ENCODE data around the gene ZDHHC8. TPM values are rescaled to one million over a fixed set of nuclear protein-coding genes. Genes with fewer than 3 reads are reported as not detected.

Gene ZDHHC8
- polyA plus RNA-seq, 6 donors from 2014 or later, result 0.56 to 4.4 (median 2.5) TPM

DNA sequence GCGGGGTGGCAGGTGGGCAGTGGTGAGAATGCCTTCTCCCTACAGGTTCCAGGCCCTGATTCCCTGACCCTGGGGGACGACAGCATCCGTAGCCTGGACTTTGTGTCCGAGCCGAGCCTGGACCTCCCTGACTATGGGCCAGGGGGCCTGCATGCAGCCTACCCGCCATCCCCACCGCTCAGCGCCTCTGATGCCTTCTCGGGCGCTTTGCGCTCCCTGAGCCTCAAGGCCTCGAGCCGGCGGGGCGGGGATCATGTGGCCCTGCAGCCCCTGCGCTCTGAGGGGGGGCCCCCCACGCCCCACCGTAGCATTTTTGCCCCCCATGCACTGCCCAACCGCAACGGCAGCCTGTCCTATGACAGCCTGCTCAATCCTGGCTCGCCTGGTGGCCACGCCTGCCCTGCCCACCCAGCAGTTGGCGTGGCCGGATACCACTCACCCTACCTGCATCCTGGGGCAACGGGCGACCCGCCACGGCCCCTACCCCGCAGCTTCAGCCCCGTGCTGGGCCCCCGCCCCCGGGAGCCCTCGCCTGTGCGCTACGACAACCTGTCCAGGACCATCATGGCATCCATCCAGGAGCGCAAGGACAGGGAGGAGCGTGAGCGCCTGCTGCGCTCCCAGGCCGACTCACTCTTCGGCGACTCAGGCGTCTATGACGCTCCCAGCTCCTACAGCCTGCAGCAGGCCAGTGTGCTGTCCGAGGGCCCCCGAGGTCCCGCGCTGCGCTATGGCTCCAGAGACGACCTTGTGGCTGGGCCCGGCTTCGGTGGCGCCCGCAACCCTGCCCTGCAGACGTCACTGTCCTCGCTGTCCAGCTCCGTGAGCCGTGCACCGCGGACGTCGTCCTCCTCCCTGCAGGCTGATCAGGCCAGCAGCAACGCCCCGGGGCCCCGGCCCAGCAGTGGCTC, 11.4 kb downstream of the ZDHHC8 start:
- ATAC-seq (ENCODE audit: low read depth in 2 of 2), result no peak
- H3K4me3 Mint-ChIP-seq, result no peak overlapping the region

DNA sequence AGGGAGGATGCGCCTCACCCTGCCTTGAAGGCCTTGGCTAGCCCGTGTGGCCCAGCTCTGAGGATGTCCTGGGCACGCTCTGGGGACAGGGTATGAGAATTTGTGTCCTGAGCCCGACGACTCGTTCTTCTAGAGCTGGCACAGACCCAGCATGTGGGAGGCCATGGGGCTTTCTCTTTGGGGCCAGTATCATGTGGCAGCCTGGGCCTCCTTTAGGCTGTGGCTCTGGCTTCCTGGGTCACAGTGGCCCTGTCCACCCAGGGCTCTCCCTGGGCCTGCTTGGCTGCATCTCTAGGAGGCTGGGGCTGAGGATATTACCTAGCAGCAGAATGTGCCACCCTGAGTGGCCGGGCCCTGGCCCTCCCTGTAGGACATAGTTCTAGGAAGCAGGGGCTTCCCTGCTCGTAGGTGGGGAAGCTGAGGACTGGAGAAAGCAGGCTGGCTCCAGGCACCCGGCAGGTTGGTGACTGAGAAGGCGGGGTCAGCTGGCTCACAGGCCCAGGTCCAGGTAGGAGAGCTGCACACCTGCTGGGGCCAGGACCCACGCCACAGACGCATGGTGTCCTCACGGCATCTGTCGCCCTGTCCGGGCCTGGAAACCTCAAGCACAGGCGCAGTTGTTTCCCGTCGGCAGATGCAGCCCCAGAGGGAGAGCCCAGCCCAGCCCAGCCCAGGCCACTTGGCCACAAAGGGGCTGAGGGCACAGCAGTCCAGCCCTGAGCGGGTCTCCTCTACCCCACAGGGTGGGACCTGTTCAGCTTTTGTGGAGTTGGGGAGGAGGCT, 12.5 kb downstream of the ZDHHC8 start:
- peak overlapping the region in 1 of 6 donors; percentile 19 for H3K27ac Mint-ChIP-seq
- no peaks in the 10 kb centered on the region for H3K36me3 Mint-ChIP-seq
- ATAC-seq (ENCODE audit: low read depth in 2 of 2) (no peak), DNase-seq (no peak)
- H3K9me3 Mint-ChIP-seq, result no peaks in the 10 kb centered on the region
- no peaks in the 10 kb centered on the region for H3K27me3 Mint-ChIP-seq
- H3K4me1 Mint-ChIP-seq, result peaks cover 0 to 16% (median 3%) of the 10 kb centered on the region in 3 donors
- no peak overlapping the region for H3K4me3 Mint-ChIP-seq

More for the DNA sequence above, 11.4 kb downstream of the ZDHHC8 start:
- no peak for DNase-seq
- Mint-ChIP-seq H3K27me3 (no peaks in the 10 kb centered on the region), H3K4me1 (peaks cover 6 to 19% (median 9%) of the 10 kb centered on the region in 3 donors), H3K27ac (no peak overlapping the region), H3K36me3 (no peaks in the 10 kb centered on the region), H3K9me3 (no peaks in the 10 kb centered on the region)

DNA sequence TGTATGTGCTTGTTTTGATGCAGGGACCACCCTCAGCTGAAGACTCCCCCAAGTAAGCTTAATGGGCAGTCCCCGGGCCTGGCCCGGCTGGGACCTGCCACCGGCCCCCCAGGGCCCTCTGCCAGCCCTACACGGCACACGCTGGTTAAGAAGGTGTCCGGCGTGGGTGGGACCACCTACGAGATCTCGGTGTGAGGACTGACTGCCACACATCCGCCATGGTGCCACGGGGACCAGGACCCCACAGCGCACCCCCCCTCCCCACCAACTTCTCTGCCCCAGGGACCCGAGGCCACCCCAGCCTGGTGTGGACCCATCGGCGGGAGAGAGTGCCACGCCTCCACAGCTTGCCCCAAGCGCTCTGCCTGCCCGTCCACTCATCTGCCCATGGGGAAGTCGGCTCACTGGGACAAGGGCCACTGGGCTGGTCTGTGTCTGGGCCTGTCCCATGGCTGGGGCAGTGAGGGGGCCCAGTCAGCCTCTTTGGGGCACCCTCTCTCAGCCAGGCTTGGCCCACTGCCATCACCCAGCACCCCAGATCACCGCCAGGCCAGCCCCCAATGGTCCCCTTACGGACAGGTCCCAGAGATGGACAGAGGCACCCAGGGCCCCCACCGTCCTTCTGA, 13.7 kb downstream of the ZDHHC8 start:
- Mint-ChIP-seq H3K27me3 (no peaks in the 10 kb centered on the region), H3K4me1 (peaks cover 0 to 6% (median 0%) of the 10 kb centered on the region in 3 donors), H3K4me3 (no peak overlapping the region), H3K27ac (no peak overlapping the region), H3K36me3 (no peaks in the 10 kb centered on the region), H3K9me3 (no peaks in the 10 kb centered on the region)
- no peak for ATAC-seq (ENCODE audit: low read depth in 2 of 2)
- no peak for DNase-seq

DNA sequence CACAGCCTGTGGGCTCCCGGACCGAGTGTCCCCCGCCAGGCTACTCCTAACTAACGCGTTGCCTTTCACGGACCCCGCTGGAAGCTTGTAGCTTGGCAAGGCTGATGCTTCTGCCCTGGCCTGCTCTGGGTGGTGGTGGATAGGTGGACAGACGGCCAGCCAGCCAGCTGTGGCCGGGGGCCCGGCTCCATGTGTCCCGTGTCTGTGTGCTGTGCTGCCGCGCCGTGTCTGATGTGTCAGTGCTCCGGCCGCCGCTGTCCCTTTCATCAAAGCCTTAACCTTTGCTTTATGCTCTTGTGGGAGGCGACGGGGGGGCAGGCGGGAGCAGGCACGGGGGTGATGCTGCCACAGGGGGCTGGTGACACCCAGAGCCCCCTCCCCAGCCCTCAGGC, 14.2 kb downstream of the ZDHHC8 start:
- Mint-ChIP-seq H3K36me3 (no peaks in the 10 kb centered on the region), H3K27me3 (no peaks in the 10 kb centered on the region), H3K4me3 (no peak overlapping the region), H3K9me3 (no peaks in the 10 kb centered on the region), H3K27ac (no peak overlapping the region), H3K4me1 (peaks cover 0 to 6% (median 0%) of the 10 kb centered on the region in 3 donors)
- ATAC-seq (ENCODE audit: low read depth in 2 of 2) (no peak), DNase-seq (no peak)

DNA sequence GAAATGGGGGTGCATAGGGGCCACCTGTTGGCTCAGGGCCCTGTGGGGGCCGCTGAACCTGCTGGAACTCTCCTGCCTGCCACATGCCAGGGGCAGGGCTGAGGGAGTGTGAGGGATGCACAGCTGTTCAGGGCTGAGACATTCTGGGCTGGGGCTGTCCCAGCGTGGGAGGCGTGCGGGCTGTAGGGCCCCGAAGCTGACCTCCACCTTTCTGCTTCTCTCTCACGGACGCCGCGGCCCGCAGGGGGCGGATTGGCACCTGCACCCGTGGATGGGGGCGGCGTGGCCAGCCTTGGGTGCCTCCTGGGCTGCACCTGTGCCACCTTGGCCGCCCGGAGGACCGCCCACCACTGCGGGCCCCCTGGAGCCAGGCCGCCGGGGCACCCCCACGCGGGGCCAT, 15.2 kb downstream of the ZDHHC8 start:
- DNase-seq (no peak), ATAC-seq (ENCODE audit: low read depth in 2 of 2) (no peak)
- peak overlapping the region in 1 of 8 donors; percentile 47 for H3K4me3 Mint-ChIP-seq
- H3K9me3 Mint-ChIP-seq, result no peaks in the 10 kb centered on the region
- peaks cover 0 to 6% (median 1%) of the 10 kb centered on the region in 3 donors for H3K4me1 Mint-ChIP-seq
- no peak overlapping the region for H3K27ac Mint-ChIP-seq
- no peaks in the 10 kb centered on the region for H3K27me3 Mint-ChIP-seq
- no peaks in the 10 kb centered on the region for H3K36me3 Mint-ChIP-seq

DNA sequence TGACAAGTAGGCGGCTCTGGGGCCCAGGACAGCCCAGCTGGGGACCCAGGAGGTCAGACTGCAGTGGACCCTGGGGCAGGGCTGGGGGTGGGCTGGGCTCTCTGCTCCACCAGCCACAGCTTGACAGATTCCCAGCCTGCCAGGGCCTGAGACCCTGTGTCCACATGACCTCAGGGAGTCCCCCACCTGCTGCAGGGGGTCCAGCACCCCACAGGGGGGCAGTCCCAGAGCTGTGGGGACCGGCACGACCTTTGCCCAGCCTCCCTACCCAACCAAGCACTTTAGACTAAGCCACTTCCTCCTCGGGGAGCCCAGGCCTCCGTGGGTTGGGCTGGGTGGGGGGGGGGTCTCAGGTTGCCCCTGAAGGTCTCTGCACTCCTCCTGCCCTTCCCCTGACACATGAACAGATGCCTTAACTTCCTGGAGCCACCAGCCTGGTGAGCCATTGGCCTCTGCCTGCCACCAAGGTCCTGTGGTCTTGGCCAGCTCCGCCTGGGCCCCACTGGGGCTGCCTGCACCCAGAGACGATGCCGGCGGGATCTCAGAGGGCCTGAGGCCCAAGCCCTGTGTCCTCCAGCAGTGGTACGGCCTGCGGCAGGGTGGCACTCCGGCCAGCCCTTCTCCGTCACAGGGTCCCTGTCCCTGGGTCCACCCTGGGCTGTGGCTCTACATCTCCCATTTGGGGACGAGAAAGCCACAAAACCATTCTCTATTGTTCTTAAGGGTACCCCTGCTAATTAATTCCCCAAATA, 15.8 kb downstream of the ZDHHC8 start:
- Mint-ChIP-seq H3K27me3 (no peaks in the 10 kb centered on the region), H3K4me3 (no peak overlapping the region), H3K36me3 (no peaks in the 10 kb centered on the region), H3K4me1 (peaks cover 0 to 6% (median 1%) of the 10 kb centered on the region in 3 donors), H3K27ac (no peak overlapping the region), H3K9me3 (no peaks in the 10 kb centered on the region)
- DNase-seq (no peak), ATAC-seq (ENCODE audit: low read depth in 2 of 2) (no peak)

DNA sequence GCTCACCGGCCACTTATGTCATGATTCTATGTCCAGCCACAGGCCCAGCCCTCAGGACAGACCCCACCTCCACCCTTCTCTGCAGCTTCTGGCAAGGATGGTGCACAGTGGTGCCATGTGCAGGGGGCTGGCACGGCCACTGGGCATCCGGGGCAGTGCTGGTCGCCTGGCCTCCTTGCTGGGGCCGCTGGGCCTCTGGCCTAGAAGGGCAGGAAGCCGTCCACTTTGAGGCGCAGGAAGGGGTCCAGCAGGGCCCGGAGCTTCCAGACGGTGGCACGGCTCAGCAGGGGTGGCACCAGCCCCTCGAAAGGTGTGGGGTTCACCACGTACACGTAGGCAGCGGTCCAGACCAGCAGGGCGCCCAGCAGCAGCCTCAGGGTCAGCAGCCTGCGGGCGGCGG, 16.8 kb downstream of the ZDHHC8 start:
- Mint-ChIP-seq H3K27me3 (no peaks in the 10 kb centered on the region), H3K4me3 (no peak overlapping the region), H3K9me3 (no peaks in the 10 kb centered on the region), H3K4me1 (peaks cover 0 to 6% (median 1%) of the 10 kb centered on the region in 3 donors), H3K36me3 (no peaks in the 10 kb centered on the region), H3K27ac (no peak overlapping the region)
- DNase-seq (no peak), ATAC-seq (ENCODE audit: low read depth in 2 of 2) (no peak)

DNA sequence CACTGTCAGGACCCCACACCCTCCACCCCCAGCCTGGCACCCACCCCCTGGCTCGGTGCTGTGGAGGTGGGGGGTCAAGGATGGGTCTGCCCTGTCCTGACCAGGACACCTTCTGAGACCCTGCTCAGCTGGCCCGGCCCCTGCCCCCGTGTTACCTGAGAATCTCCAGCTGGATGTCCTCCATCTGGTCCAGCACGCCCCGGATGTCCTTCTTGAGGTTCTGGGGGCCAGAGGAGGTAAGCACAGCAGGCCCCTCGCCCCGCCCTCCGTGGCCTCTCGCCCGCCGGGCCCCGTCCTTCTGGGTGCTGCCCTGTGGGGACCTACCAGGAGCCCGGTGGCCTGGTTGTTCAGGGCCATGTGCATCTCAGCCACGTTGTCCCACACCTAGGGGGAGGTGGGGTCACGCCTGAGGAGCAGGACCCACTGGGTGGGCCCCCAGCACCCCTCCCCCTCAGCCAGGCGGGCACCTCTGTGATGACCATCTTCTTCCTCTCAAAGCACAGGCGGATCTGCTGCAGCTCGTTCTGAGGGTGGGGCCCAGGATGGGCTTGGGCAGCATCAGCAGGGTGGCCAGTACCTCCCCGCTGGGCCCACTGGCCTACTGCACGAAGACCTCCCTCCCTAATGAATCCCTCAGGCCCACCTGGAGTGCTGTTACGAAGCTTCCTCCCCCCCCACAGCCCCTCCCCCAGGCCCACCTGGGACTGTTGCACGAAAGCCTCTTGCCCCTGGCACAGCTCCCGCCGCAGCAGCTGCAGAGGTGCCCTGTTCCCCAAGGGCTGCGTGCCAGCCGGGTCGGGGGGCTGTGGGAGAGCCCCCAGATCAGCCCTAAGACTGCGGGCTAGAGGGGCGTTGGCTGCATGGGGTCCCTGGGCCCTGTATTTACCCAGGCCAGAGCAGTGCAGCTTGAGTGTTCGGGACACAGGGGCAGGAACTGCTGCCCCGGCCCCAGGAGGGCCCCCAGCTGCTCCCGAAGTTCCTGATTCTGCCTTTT, 17.9 kb downstream of the ZDHHC8 start:
- no peaks in the 10 kb centered on the region for H3K27me3 Mint-ChIP-seq
- ATAC-seq (ENCODE audit: low read depth in 2 of 2) (no peak), DNase-seq (no peak)
- H3K36me3 Mint-ChIP-seq, result no peaks in the 10 kb centered on the region
- no peaks in the 10 kb centered on the region for H3K9me3 Mint-ChIP-seq
- H3K27ac Mint-ChIP-seq, result no peak overlapping the region
- H3K4me3 Mint-ChIP-seq, result no peak overlapping the region
- peaks cover 0 to 6% (median 1%) of the 10 kb centered on the region in 3 donors for H3K4me1 Mint-ChIP-seq

DNA sequence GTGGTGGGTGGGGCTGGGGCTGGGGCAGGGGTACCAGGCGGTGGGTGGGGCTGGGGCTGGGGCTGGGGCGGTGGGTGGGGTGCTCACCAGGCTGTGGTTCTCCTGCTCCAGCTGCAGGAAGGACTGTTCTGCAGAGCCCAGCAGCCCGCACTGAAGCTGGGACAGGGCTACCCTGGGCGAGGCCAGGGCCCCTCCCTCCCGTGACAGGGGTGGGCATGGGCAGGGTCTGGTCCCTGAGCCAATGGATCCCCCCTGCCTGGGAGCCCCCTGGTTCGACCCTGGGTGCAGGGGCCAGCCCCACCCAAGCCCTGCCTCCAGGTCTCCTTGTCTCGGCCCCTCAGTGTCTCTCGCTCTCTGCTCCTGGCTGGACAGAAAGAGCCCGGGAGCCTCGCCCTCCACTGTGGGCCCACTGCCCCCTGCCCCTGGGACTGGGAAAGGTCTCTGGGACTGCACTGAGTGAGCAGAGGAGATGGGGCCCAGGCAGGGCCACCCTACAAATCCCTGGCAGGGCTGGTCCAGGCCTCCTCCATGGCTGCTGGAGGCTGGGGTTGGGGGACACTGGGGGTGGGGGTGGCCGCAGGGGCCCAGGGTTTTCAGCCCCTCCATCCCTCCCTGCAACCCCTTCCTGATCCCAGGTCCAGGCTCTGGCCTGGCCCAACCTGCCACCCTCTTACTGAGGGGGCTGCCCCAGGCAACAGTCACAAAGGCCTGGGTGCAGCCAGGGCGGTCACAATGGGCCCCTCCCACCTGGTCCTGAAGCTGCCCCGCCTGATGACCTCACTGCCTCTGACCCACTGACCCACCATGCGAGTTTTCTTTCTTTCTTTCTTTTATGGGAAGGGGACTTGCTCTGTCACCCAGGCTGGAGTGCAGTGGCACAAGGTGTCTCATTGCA, 19.0 kb downstream of the ZDHHC8 start, which contains the start of gene CCDC188:
Gene CCDC188 (minus strand): TSS at position 675 of the 895 bp plus-strand sequence. CDS start 69 bp downstream, at position 606.
- Mint-ChIP-seq H3K9me3 (no peaks in the 10 kb centered on the region), H3K4me1 (peaks cover 0 to 6% (median 1%) of the 10 kb centered on the region in 3 donors), H3K36me3 (no peaks in the 10 kb centered on the region), H3K4me3 (no peak within 1 kb of the TSS), H3K27me3 (no peaks in the 10 kb centered on the region), H3K27ac (peak within 1 kb of the TSS in 1 of 6 donors; percentile 53)
- DNase-seq (no peak), ATAC-seq (ENCODE audit: low read depth in 2 of 2) (no peak)

DNA sequence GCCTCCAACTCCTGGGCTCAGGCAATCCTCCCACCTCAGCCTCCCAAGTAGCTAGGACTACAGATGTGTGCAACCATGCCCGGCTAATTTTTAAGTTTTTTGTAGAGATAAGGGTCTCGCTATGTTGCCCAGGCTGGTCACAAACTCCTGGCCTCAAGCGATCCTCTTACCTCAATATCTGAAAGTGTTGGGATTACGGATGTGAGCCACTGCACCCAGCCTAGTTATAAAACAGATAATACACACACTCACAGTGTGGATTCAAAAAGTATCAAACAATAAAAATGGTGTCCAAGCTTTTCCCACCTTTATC, 19.6 kb downstream of the ZDHHC8 start:
- Mint-ChIP-seq H3K36me3 (no peaks in the 10 kb centered on the region), H3K4me3 (no peak overlapping the region), H3K4me1 (peaks cover 0 to 5% (median 1%) of the 10 kb centered on the region in 3 donors), H3K9me3 (no peaks in the 10 kb centered on the region), H3K27ac (peak overlapping the region in 1 of 6 donors; percentile 53), H3K27me3 (no peaks in the 10 kb centered on the region)
- no peak for DNase-seq
- no peak for ATAC-seq (ENCODE audit: low read depth in 2 of 2)

DNA sequence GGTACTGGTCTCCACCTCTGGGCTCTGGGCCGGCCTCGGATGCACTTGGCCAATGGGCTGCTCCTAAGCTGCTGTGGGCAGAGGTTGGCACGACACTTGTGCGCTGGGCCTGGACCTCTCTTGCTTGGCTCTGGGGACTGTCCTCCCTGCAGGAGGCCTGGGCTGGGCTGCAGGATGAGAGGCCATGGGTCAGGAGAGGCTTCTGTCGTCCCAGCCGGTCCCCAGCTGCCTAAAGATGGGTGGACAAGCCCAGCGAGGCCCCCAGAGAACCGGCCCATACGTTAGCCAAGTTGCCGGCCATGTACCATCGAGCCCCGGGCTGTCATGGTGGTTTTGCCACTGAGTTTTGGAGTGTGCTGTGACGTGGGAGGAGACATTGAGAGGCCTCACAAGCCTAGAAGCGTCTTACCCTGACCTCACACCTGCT, 20.9 kb downstream of the ZDHHC8 start:
- no peaks in the 10 kb centered on the region for H3K9me3 Mint-ChIP-seq

More for the DNA sequence above, 20.9 kb downstream of the ZDHHC8 start:
- peaks cover 5 to 12% (median 8%) of the 10 kb centered on the region in 3 donors for H3K27me3 Mint-ChIP-seq
- no peak for DNase-seq
- H3K36me3 Mint-ChIP-seq, result no peaks in the 10 kb centered on the region
- H3K4me3 Mint-ChIP-seq, result peak overlapping the region in 1 of 8 donors; percentile 53
- peak overlapping the region in 1 of 6 donors; percentile 67 for H3K27ac Mint-ChIP-seq
- ATAC-seq (ENCODE audit: low read depth in 2 of 2), result no peak
- peaks cover 1 to 6% (median 4%) of the 10 kb centered on the region in 3 donors for H3K4me1 Mint-ChIP-seq
